Prostate gland (tissue), 2 donors: ENCODE data around the gene BRPF1. TPM values are rescaled to one million over a fixed set of nuclear protein-coding genes. Genes with fewer than 3 reads are reported as not detected.

Experiments
- DNase-seq: peaks from one replicate; pipeline ENCODE4 v3.0.0-alpha.2; 2019; ENCODE audit warnings: low spot score
- H3K27ac ChIP-seq, 2 donors: fragments of 200-600 bp; sonication (generic); 2 replicates each; pipeline ENCODE4 v1.5.1; 2017 to 2019
- H3K27me3 ChIP-seq: fragments of 200-600 bp; sonication (generic); replicated peaks from 2 replicates; pipeline ENCODE4 v1.5.1; 2019; ENCODE audit not compliant: insufficient read depth
- H3K36me3 ChIP-seq, 2 donors: fragments of 200-600 bp; sonication (generic); 1 replicate in 1 of 2; 2 replicates in 1 of 2; pipeline versions ENCODE4 v1.5.1 to v1.8.1; 2017 to 2019
- H3K4me1 ChIP-seq: fragments of 200-600 bp; sonication (generic); replicated peaks from 2 replicates; pipeline ENCODE4 v1.5.1; 2019
- H3K4me3 ChIP-seq, 2 donors: fragments of 200-600 bp; sonication (generic); 2 replicates each; pipeline ENCODE4 v1.5.1; 2017 to 2019
- H3K9me3 ChIP-seq: fragments of 200-600 bp; sonication (generic); 2 replicates; pipeline ENCODE4 v1.5.1; 2017
- POLR2A ChIP-seq: fragments of 450-650 bp; IDR thresholded peaks from one replicate; pipeline ENCODE4 v1.6.1; 2016; ENCODE audit warnings: antibody characterized with exemption, mild to moderate bottlenecking
- POLR2AphosphoS5 ChIP-seq: sonication (generic); formaldehyde crosslinking; IDR thresholded peaks from one replicate; pipeline ENCODE4 v1.6.1; 2017; ENCODE audit warnings: antibody characterized with exemption
- WGBS: methylation state at CpG from one replicate; pipeline ENCODE4 v1.1.5; 2018; 5-methylcytosine and 5-hydroxymethylcytosine counted together
- intact Hi-C: fragments of 100-400 bp; cut with DNase I; formaldehyde crosslinking; loops from one replicate; pipeline ENCODE4 v1.14.2; 2022
- total RNA-seq, 2 donors: library from RNA; depleted of rRNA; stranded (reverse); fragments of >200 nt; gene quantifications; one replicate each; pipeline ENCODE4 v1.1.0, GENCODE V29; 2016
- TF ChIP-seq, protein P1 (sequence below), 4 experiments: fragments of 200-600 bp in 2 of 4; fragments of 450-650 bp in 2 of 4; sonication (generic) in 2 of 4; IDR thresholded peaks; 1 replicate in 3 of 4; 2 replicates in 1 of 4; pipeline ENCODE4 v1.5.1; 2016 to 2019; ENCODE audit warnings: antibody characterized with exemption in 4 of 4, mild to moderate bottlenecking in 2 of 4, moderate library complexity in 2 of 4

The BRPF1 gene
- total RNA-seq, 2 donors from 2014 or later, result 14.2 to 43.5 TPM

DNA sequence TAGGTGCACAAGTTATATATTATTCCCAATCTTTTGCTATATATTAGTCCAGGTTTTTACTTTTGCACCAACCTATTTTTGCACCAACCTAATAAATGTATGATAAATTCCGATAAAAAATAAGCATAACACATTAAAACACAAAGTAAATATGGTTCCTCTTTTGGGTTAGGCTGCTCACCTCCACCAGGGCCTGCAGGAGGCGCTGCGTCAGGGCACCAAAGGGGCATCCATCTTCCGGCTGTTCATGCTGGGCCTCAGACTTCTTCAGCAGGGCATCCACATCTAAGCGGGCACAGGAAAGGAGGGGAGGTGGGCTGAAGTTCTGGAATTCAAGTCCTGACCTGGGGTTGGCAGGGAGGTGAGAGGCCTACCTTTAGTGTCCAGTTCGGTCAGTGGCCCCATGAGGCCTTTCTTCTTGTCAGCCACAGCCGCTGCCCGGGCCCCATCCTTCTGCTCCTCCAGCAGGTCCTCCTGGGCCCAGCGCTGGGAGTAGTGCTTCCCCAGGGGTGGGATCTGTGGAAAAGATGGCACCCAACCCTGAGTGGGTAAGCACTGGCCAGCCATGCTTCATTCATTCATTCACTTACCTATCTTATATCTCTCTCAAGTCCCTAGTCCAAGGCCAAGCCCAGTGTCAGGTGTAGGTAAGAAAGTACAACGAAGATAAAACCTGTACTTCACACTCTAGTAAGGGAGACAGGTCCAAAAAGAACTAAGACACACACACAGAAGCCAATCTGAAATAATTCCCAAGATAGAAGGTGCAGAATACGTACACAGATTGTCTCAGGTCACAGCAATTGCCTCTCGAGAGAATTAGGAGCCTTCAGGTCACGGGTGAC is 55.5 kb downstream of the BRPF1 start:
- no peak overlapping the region for H3K4me3 ChIP-seq
- H3K27ac ChIP-seq, result no peak overlapping the region
- no peak for DNase-seq
- intact Hi-C loops, result no loop called here
- H3K36me3 ChIP-seq, result peaks cover 11 to 17% of the 10 kb centered on the region in 2 donors
- no peaks in the 10 kb centered on the region for H3K27me3 ChIP-seq
- no peak for TF ChIP-seq POLR2AphosphoS5
- TF ChIP-seq POLR2A, result no peak
- TF ChIP-seq, protein P1, sequence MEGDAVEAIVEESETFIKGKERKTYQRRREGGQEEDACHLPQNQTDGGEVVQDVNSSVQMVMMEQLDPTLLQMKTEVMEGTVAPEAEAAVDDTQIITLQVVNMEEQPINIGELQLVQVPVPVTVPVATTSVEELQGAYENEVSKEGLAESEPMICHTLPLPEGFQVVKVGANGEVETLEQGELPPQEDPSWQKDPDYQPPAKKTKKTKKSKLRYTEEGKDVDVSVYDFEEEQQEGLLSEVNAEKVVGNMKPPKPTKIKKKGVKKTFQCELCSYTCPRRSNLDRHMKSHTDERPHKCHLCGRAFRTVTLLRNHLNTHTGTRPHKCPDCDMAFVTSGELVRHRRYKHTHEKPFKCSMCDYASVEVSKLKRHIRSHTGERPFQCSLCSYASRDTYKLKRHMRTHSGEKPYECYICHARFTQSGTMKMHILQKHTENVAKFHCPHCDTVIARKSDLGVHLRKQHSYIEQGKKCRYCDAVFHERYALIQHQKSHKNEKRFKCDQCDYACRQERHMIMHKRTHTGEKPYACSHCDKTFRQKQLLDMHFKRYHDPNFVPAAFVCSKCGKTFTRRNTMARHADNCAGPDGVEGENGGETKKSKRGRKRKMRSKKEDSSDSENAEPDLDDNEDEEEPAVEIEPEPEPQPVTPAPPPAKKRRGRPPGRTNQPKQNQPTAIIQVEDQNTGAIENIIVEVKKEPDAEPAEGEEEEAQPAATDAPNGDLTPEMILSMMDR (IDR thresholded peaks at IDR 0.05), result no peak
- no peaks in the 10 kb centered on the region for H3K9me3 ChIP-seq
- H3K4me1 ChIP-seq, result no peaks in the 10 kb centered on the region
- WGBS, result 88% methylated on average over 13 of the region's 13 CpGs

GRCh38 chr3:9787714-9788113 is 56.2 kb downstream of the BRPF1 start:
- DNase-seq, result no peak
- Histone ChIP-seq H3K27ac (no peak overlapping the region), H3K27me3 (no peaks in the 10 kb centered on the region), H3K4me3 (no peak overlapping the region), H3K4me1 (no peaks in the 10 kb centered on the region), H3K9me3 (no peaks in the 10 kb centered on the region), H3K36me3 (peaks cover 11 to 17% of the 10 kb centered on the region in 2 donors)
- intact Hi-C loops, result no loop called here
- TF ChIP-seq, protein P1 (IDR thresholded peaks at IDR 0.05), result no peak
- WGBS, result 79% methylated on average over 6 of the region's 6 CpGs

DNA sequence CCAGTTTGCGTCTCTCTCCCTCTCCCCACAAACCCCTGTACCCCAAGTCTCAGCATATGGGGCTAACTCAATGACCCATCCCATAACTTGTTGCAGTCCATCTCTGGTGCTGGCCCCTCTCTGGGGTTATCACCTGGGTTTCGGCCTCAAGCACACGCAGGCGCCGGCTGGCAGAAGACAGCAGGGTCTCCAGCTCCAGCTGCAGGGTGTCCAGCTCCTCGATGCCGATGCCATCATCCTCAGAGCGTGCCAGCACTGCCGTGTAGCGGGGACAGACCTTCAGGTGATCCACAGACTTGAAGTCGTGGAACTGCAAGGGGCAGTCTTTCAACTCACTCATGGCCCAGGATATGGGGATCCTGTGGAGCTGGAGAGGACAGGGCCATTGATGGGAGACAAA is 59.6 kb downstream of the BRPF1 start:
- Histone ChIP-seq H3K4me1 (no peaks in the 10 kb centered on the region), H3K9me3 (no peaks in the 10 kb centered on the region), H3K4me3 (peak overlapping the region in 1 of 2 donors; percentile 97), H3K27me3 (no peaks in the 10 kb centered on the region), H3K27ac (peak overlapping the region; percentile 95 to 96), H3K36me3 (peaks cover 8 to 13% of the 10 kb centered on the region in 2 donors)
- WGBS, result 80% methylated on average over 11 of the region's 11 CpGs
- intact Hi-C loops, result no loop called here
- DNase-seq, result no peak
- no peak for TF ChIP-seq POLR2A
- TF ChIP-seq POLR2AphosphoS5, result no peak
- TF ChIP-seq, protein P1 (IDR thresholded peaks at IDR 0.05), result no peak

GRCh38 chr3:9791790-9792404 is 60.4 kb downstream of the BRPF1 start:
- Histone ChIP-seq H3K4me3 (peak overlapping the region; percentile 92 to 97), H3K9me3 (no peaks in the 10 kb centered on the region), H3K27me3 (no peaks in the 10 kb centered on the region), H3K4me1 (no peaks in the 10 kb centered on the region), H3K36me3 (peaks cover 8% of the 10 kb centered on the region in 2 donors), H3K27ac (peak overlapping the region; percentile 95 to 96)
- 14% methylated on average over 14 of the region's 14 CpGs for WGBS
- intact Hi-C loops, result loop anchor here (1.0 kb wide), 1 partner anchor 43 kb away; the partner anchor contains the start of gene OGG1
- DNase-seq, result no peak
- no peak for TF ChIP-seq POLR2A
- TF ChIP-seq, protein P1 (IDR thresholded peaks at IDR 0.05), result no peak
- no peak for TF ChIP-seq POLR2AphosphoS5
